H9 (cell line): Measurements from ENCODE around the gene PAOX. TPM values are rescaled to one million over a fixed set of nuclear protein-coding genes. Genes with fewer than 3 reads are reported as not detected.

Experiments used
- DNase-seq: peaks from one replicate; pipeline ENCODE4 v3.0.0-alpha.2; 2017
- H2AFZ ChIP-seq: one replicate; pipeline ENCODE4 v1.6.1; 2013; ENCODE audit warnings: mild to moderate bottlenecking, low read length, control low read depth, moderate library complexity
- H2AK5ac ChIP-seq: 2 replicates; pipeline ENCODE4 v1.6.1; 2013; ENCODE audit warnings: low read length, control low read depth, mixed read lengths; ENCODE audit not compliant: insufficient read length
- H2BK120ac ChIP-seq: one replicate; pipeline ENCODE4 v1.6.1; 2013; ENCODE audit warnings: low read depth, mild to moderate bottlenecking, low read length, control low read depth, inconsistent platforms; ENCODE audit not compliant: poor library complexity, severe bottlenecking
- H2BK12ac ChIP-seq: 2 replicates; pipeline ENCODE4 v1.6.1; 2013; ENCODE audit warnings: low read length, control low read depth, mixed read lengths, low read depth; ENCODE audit not compliant: insufficient read length
- H2BK15ac ChIP-seq: 2 replicates; pipeline ENCODE4 v1.6.1; 2013; ENCODE audit warnings: low read depth, low read length, control low read depth
- H2BK20ac ChIP-seq: one replicate; pipeline ENCODE4 v1.6.1; 2013; ENCODE audit warnings: low read depth, mild to moderate bottlenecking, low read length, control low read depth, inconsistent platforms; ENCODE audit not compliant: poor library complexity, severe bottlenecking
- H2BK5ac ChIP-seq: 2 replicates; pipeline ENCODE4 v1.6.1; 2013; ENCODE audit warnings: low read length, control low read depth, mixed read lengths; ENCODE audit not compliant: insufficient read length
- H3K14ac ChIP-seq: 2 replicates; pipeline ENCODE4 v1.6.1; 2013; ENCODE audit warnings: low read length, control low read depth; ENCODE audit not compliant: insufficient read depth
- H3K18ac ChIP-seq: 2 replicates; pipeline ENCODE4 v1.6.1; 2013; ENCODE audit warnings: low read depth, mild to moderate bottlenecking, mixed read lengths, low read length, control low read depth; ENCODE audit not compliant: insufficient read length
- H3K23ac ChIP-seq: 2 replicates; pipeline ENCODE4 v1.6.1; 2013; ENCODE audit warnings: low read length, control low read depth, mixed read lengths, low read depth; ENCODE audit not compliant: insufficient read length
- H3K23me2 ChIP-seq: 2 replicates; pipeline ENCODE4 v1.6.1; 2013; ENCODE audit warnings: low read depth, mild to moderate bottlenecking, mixed read lengths, low read length, control low read depth; ENCODE audit not compliant: insufficient read length, poor library complexity, severe bottlenecking
- H3K27ac ChIP-seq: 2 replicates; pipeline ENCODE4 v1.5.1; 2013; ENCODE audit warnings: low read length, control low read depth, mixed read lengths, low read depth; ENCODE audit not compliant: insufficient read length
- H3K27me3 ChIP-seq: 2 replicates; pipeline ENCODE4 v1.6.1; 2013; ENCODE audit warnings: low read length, control low read depth, inconsistent platforms; ENCODE audit not compliant: insufficient read depth
- H3K4ac ChIP-seq: 2 replicates; pipeline ENCODE4 v1.6.1; 2013; ENCODE audit warnings: low read depth, mild to moderate bottlenecking, control low read depth, inconsistent platforms, low read length, moderate library complexity
- H3K4me1 ChIP-seq: 2 replicates; pipeline ENCODE4 v1.6.1; 2013; ENCODE audit warnings: low read length, control low read depth, inconsistent platforms; ENCODE audit not compliant: insufficient read depth
- H3K4me2 ChIP-seq: 2 replicates; pipeline ENCODE4 v1.6.1; 2013; ENCODE audit warnings: low read length, control low read depth, mixed read lengths; ENCODE audit not compliant: insufficient read length, insufficient read depth
- H3K56ac ChIP-seq: 2 replicates; pipeline ENCODE4 v1.6.1; 2013; ENCODE audit warnings: low read depth, mild to moderate bottlenecking, mixed read lengths, low read length, control low read depth; ENCODE audit not compliant: insufficient read length
- H3K79me1 ChIP-seq: 2 replicates; pipeline ENCODE4 v1.6.1; 2013; ENCODE audit warnings: low read depth, mild to moderate bottlenecking, moderate library complexity, low read length, control low read depth, inconsistent platforms; ENCODE audit not compliant: insufficient read depth, poor library complexity, severe bottlenecking
- H3K79me2 ChIP-seq: 2 replicates; pipeline ENCODE4 v1.6.1; 2013; ENCODE audit warnings: low read length, control low read depth, inconsistent platforms; ENCODE audit not compliant: insufficient read depth
- H3K9ac ChIP-seq: 2 replicates; pipeline ENCODE4 v1.6.1; 2013; ENCODE audit warnings: low read length, control low read depth, mixed read lengths; ENCODE audit not compliant: insufficient read length; ENCODE audit errors: extremely low read depth
- H3K9me3 ChIP-seq: one replicate; pipeline ENCODE4 v1.6.1; 2013; ENCODE audit warnings: low read depth, low read length, inconsistent platforms; ENCODE audit not compliant: control insufficient read depth
- H3T11ph ChIP-seq: one replicate; pipeline ENCODE4 v1.6.1; 2013; ENCODE audit warnings: mild to moderate bottlenecking, low read length, control low read depth, inconsistent platforms
- H4K20me1 ChIP-seq: one replicate; pipeline ENCODE4 v1.6.1; 2013; ENCODE audit not compliant: control insufficient read depth, insufficient read length, insufficient read depth
- H4K5ac ChIP-seq: 2 replicates; pipeline ENCODE4 v1.6.1; 2013; ENCODE audit warnings: low read depth, mild to moderate bottlenecking, mixed read lengths, low read length, control low read depth; ENCODE audit not compliant: insufficient read length
- H4K8ac ChIP-seq: replicated peaks from 2 replicates; pipeline ENCODE4 v1.6.1; 2013; ENCODE audit warnings: low read length, control low read depth, mixed read lengths, low read depth; ENCODE audit not compliant: insufficient read length
- H4K91ac ChIP-seq: 2 replicates; pipeline ENCODE4 v1.6.1; 2013; ENCODE audit warnings: low read depth, mild to moderate bottlenecking, moderate library complexity, mixed read lengths, low read length, control low read depth; ENCODE audit not compliant: insufficient read length
- H3K27ac Mint-ChIP-seq, 3 experiments: 2 replicates in 2 of 3; 3 replicates in 1 of 3; pipeline ENCODE4 v1.8.0; 2020 to 2021; ENCODE audit warnings: mixed read lengths in 3 of 3, mild to moderate bottlenecking in 1 of 3, moderate library complexity in 1 of 3
- H3K27me3 Mint-ChIP-seq: 2 replicates; pipeline ENCODE4 v1.8.0; 2021; ENCODE audit warnings: low read depth, mild to moderate bottlenecking, moderate library complexity, mixed read lengths
- H3K36me3 Mint-ChIP-seq, 3 experiments: 2 replicates in 2 of 3; 3 replicates in 1 of 3; pipeline ENCODE4 v1.8.0; 2020 to 2021; ENCODE audit warnings: low read depth in 3 of 3, mixed read lengths in 3 of 3; ENCODE audit not compliant: insufficient read depth in 1 of 3
- H3K4me1 Mint-ChIP-seq, 2 experiments: 2 replicates each; pipeline ENCODE4 v1.8.0; 2020; ENCODE audit warnings: mixed read lengths in 2 of 2
- H3K4me3 Mint-ChIP-seq, 2 experiments: 2 replicates in 1 of 2; 3 replicates in 1 of 2; pipeline ENCODE4 v1.8.0; 2020 to 2021; ENCODE audit warnings: mild to moderate bottlenecking in 2 of 2, mixed read lengths in 2 of 2, moderate library complexity in 1 of 2
- H3K9me3 Mint-ChIP-seq, 2 experiments: 2 replicates in 1 of 2; 3 replicates in 1 of 2; pipeline ENCODE4 v1.8.0; 2020; ENCODE audit warnings: mild to moderate bottlenecking in 2 of 2, mixed read lengths in 2 of 2, moderate library complexity in 1 of 2
- WGBS: extraction: QIAGEN DNeasy Blood & Tissue Kit; methylation state at CpG from one replicate; pipeline ENCODE4 v1.1.7; 2013; ENCODE audit warnings: missing lambda C conversion rate, low lambda C conversion rate, mixed read lengths; ENCODE audit not compliant: insufficient read length; ENCODE audit errors: extremely low coverage; 5-methylcytosine and 5-hydroxymethylcytosine counted together
- total RNA-seq: library from RNA; stranded (reverse); gene quantifications from 2 replicates; pipeline ENCODE4 v1.2.1, GENCODE V29; 2021
- TF ChIP-seq, protein P1 (sequence below): fragments of 200-600 bp; sonication (generic); conservative IDR thresholded peaks from 3 replicates; pipeline ENCODE4 v1.8.0; 2021; ENCODE audit warnings: antibody characterized with exemption, mild to moderate bottlenecking

The PAOX gene
- total RNA-seq, 1 experiment from 2014 or later = 5.6 TPM

- Mint-ChIP-seq H3K27me3 (no peaks in the 10 kb centered on the region), H3K36me3 (peaks cover 57 to 77% (median 76%) of the 10 kb centered on the region in 3 experiments), H3K4me3 (no peak overlapping the region), H3K4me1 (peaks cover 5 to 8% of the 10 kb centered on the region in 2 experiments), H3K9me3 (no peaks in the 10 kb centered on the region), H3K27ac (no peak overlapping the region)
- no peak overlapping the region for H3K4me2 ChIP-seq
- no peak overlapping the region for H4K8ac ChIP-seq
- no peaks in the 10 kb centered on the region for H4K20me1 ChIP-seq
- H3K18ac ChIP-seq = no peak overlapping the region
- H4K91ac ChIP-seq = no peak overlapping the region
- no peaks in the 10 kb centered on the region for H3K4me1 ChIP-seq
- no peak for DNase-seq
- H2AFZ ChIP-seq = no peak overlapping the region
- no peaks in the 10 kb centered on the region for H3K9me3 ChIP-seq
- H3T11ph ChIP-seq = no peak overlapping the region
- H3K23me2 ChIP-seq = peaks cover 5% of the 10 kb centered on the region
- H2BK15ac ChIP-seq = no peak overlapping the region
- peaks cover 4% of the 10 kb centered on the region; the same call in 1 of the 2 replicates for H3K79me2 ChIP-seq
- no peak overlapping the region for H3K56ac ChIP-seq
- H2BK20ac ChIP-seq = no peak overlapping the region
- H2BK12ac ChIP-seq = no peak overlapping the region
- H2BK5ac ChIP-seq = no peak overlapping the region
- no peaks in the 10 kb centered on the region for H3K27me3 ChIP-seq
- no peak overlapping the region for H2AK5ac ChIP-seq
- H3K79me1 ChIP-seq = peaks cover 4% of the 10 kb centered on the region
- H3K27ac ChIP-seq = no peak overlapping the region
- H3K23ac ChIP-seq = no peak overlapping the region
- no CpG with 5 or more reads among the region's 19 CpGs for WGBS
- no peak overlapping the region for H3K14ac ChIP-seq
- TF ChIP-seq, protein P1, sequence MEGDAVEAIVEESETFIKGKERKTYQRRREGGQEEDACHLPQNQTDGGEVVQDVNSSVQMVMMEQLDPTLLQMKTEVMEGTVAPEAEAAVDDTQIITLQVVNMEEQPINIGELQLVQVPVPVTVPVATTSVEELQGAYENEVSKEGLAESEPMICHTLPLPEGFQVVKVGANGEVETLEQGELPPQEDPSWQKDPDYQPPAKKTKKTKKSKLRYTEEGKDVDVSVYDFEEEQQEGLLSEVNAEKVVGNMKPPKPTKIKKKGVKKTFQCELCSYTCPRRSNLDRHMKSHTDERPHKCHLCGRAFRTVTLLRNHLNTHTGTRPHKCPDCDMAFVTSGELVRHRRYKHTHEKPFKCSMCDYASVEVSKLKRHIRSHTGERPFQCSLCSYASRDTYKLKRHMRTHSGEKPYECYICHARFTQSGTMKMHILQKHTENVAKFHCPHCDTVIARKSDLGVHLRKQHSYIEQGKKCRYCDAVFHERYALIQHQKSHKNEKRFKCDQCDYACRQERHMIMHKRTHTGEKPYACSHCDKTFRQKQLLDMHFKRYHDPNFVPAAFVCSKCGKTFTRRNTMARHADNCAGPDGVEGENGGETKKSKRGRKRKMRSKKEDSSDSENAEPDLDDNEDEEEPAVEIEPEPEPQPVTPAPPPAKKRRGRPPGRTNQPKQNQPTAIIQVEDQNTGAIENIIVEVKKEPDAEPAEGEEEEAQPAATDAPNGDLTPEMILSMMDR = no peak
- H4K5ac ChIP-seq = no peak overlapping the region
- H2BK120ac ChIP-seq = no peak overlapping the region
- H3K4ac ChIP-seq = no peak overlapping the region
- H3K9ac ChIP-seq = no peak overlapping the region
Observed at GRCh38 chr10:133399123-133399601, 20.1 kb downstream of the PAOX start.
